HG02763 (cell line): Measurements from ENCODE around the gene CLEC10A.

Experiments used
- ATAC-seq: cut with Tn5 transposase; IDR thresholded peaks from one replicate; pipeline ENCODE4 v1.9.1; 2021; ENCODE audit warnings: mild to moderate bottlenecking, moderate library complexity; ENCODE audit not compliant: unreplicated experiment

The CLEC10A gene

GRCh38 chr17:7042501-7043181 is 37.4 kb downstream of the CLEC10A start:
- ATAC-seq = no peak

- no peak for ATAC-seq
Measured at GRCh38 chr17:7041607-7042500, 38.2 kb downstream of the CLEC10A start.

GRCh38 chr17:7039832-7040231 is 40.2 kb downstream of the CLEC10A start:
- no peak for ATAC-seq

- ATAC-seq = no peak
Measured at GRCh38 chr17:7038025-7038862, 41.8 kb downstream of the CLEC10A start.

GRCh38 chr17:7035591-7036368 is 44.3 kb downstream of the CLEC10A start, which contains the start of gene SLC16A13:
Gene SLC16A13, plus strand, starts transcription at chr17:7036015. Its CDS starts 368 bp downstream, at chr17:7036383.
- ATAC-seq = peak; percentile 91

- ATAC-seq = peak; percentile 2
Measured at GRCh38 chr17:7034955-7035590, 45.0 kb downstream of the CLEC10A start.

- no peak for ATAC-seq
Measured at GRCh38 chr17:7029659-7030058, 50.4 kb downstream of the CLEC10A start.

- no peak for ATAC-seq
Measured at GRCh38 chr17:7029096-7029495, 51.0 kb downstream of the CLEC10A start.

GRCh38 chr17:7027335-7027734 is 52.7 kb downstream of the CLEC10A start:
- ATAC-seq = no peak

- ATAC-seq = no peak
Measured at GRCh38 chr17:7026471-7027115, 53.5 kb downstream of the CLEC10A start.

- ATAC-seq = no peak
Measured at GRCh38 chr17:7025245-7025644, 54.8 kb downstream of the CLEC10A start.
